ENCODE measurements around the gene CRTC1.

DNA sequence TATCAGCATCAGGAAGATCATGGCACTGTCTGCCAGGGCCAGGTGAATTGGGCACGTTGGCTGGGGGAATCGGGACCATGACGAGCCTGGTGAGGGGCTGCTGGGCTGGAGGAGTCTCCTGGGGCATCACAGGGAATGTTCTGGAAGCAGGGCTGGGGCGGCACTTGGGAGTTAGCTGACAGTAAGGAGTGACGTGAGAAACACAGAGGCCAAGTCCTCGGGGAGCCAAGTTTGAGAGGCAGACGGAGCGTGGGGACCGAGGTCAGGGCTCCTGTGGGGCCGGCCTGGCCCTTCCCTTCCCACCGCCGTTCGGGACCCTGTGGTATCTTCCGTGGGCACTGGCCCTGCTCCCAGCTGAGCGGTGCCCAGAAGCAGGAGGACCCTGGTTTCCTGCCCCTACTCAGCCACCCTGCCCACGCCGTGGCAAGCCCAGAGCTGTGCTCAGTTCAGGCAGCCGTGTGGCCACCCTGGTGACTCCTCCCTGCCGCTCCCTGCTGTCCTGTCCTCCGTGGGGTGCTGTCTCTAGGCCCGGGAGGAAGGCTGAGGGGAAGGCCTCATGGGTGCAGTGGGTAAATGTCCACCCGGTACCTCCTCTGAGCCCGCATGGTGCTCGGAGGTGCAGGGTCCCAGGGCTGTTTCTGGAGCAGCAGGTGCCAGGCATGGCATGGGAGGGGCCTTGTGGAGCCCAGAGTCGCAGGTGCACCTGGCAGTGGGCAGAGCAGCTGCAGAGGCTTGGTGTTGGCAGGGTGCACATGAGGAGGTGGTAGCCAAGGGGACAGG lies 25.2 kb downstream of the CRTC1 start:
- TF ChIP-seq NFRKB (IDR thresholded peaks at IDR 0.05), result no peak
- TF ChIP-seq FOXK2 (IDR thresholded peaks at IDR 0.05), result no peak
- TF ChIP-seq BHLHE40 (IDR thresholded peaks at IDR 0.05; ENCODE audit: borderline replicate concordance), result no peak
- no peak for TF ChIP-seq FOXM1 (IDR thresholded peaks at IDR 0.05; ENCODE audit: borderline replicate concordance)
- TF ChIP-seq, protein P1, sequence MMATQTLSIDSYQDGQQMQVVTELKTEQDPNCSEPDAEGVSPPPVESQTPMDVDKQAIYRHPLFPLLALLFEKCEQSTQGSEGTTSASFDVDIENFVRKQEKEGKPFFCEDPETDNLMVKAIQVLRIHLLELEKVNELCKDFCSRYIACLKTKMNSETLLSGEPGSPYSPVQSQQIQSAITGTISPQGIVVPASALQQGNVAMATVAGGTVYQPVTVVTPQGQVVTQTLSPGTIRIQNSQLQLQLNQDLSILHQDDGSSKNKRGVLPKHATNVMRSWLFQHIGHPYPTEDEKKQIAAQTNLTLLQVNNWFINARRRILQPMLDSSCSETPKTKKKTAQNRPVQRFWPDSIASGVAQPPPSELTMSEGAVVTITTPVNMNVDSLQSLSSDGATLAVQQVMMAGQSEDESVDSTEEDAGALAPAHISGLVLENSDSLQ (IDR thresholded peaks at IDR 0.05), result no peak
- TF ChIP-seq SP1 (IDR thresholded peaks at IDR 0.05), result no peak
- TF ChIP-seq FOXA1 (IDR thresholded peaks at IDR 0.05), result no peak
- no peak for TF ChIP-seq SUZ12 (IDR thresholded peaks at IDR 0.05)
- TF ChIP-seq ELF4 (IDR thresholded peaks at IDR 0.05), result no peak
- TF ChIP-seq HDGF (IDR thresholded peaks at IDR 0.05; ENCODE audit: borderline replicate concordance), result no peak
- TF ChIP-seq ZNF384 (IDR thresholded peaks at IDR 0.05), result no peak
- no peak for TF ChIP-seq CTBP1 (IDR thresholded peaks at IDR 0.05; ENCODE audit: borderline replicate concordance)
